CD4-positive, alpha-beta T cell treated with Interleukin-21 for 1 hour (primary cell): ENCODE results near the gene CCDC183.
"Not testable (repeated sequence)": the region's sequence is repeated elsewhere in the genome, so short reads cannot be mapped to it uniquely, and the experiment has no call there.

Experiments
- DNase-seq: peaks from one replicate; pipeline ENCODE4 v3.0.0-alpha.2; 2020

Gene CCDC183

DNA sequence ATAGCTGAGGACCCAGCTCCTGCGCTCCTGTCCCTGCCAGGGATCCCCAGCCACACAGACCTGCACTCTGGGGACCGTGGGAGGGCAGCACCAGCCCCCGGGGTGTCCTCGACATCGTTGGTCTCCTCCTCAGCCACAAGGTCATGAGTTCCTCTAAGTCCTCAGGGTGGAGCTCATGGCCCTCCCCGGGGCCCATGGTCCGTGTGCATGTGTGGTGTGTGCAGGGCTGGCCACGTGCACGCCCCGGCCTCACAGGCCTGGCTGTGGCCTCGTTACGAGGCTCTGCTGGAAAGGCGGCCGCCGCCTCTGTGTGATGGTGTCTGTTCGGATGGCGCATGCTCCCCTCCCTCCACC, 30.0 kb downstream of the CCDC183 start:
- no peak for DNase-seq

DNA sequence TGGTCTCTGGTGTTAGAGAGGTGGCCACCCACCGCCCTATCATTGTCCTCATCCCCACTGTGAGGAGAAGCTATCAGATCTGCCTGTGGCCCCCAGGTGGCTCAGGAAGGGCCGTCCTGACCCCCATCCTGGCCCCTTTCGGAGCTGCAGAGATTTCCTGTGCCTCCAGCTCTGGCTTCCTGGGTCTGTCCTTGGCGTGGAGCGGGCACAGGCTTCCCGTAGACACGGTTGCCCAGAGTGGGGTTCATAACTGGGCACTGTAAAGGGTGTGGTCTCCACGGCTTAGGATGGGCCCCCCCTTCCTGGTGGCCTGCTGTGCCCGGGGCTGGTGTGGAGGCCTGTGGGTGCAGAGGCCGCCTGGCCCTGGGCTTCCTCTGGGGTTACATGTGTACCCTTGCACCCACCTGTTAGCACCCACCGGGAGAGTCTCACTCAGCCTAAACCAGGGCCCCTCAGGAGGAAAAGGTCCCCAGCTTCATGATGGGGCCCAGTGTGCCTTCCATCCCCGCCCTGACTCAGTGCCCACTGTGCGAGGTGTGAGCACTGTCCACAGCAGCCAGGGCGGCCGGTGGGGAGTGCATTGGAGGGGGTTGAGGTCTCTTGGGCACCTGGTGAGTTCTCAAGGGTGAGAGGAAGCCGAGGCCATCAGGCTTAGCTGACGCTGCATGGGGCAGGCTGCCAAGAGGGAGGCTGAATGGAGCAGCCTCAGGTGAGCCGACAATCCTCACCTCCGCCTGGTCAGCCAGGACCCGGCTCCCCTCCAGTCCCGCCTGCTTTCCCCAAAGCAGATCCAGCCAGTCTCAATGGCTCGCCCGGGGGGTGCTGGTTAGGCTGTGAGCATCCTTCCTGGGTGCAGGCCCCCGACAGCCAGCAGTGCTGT, 30.8 kb downstream of the CCDC183 start:
- DNase-seq: no peak

DNA sequence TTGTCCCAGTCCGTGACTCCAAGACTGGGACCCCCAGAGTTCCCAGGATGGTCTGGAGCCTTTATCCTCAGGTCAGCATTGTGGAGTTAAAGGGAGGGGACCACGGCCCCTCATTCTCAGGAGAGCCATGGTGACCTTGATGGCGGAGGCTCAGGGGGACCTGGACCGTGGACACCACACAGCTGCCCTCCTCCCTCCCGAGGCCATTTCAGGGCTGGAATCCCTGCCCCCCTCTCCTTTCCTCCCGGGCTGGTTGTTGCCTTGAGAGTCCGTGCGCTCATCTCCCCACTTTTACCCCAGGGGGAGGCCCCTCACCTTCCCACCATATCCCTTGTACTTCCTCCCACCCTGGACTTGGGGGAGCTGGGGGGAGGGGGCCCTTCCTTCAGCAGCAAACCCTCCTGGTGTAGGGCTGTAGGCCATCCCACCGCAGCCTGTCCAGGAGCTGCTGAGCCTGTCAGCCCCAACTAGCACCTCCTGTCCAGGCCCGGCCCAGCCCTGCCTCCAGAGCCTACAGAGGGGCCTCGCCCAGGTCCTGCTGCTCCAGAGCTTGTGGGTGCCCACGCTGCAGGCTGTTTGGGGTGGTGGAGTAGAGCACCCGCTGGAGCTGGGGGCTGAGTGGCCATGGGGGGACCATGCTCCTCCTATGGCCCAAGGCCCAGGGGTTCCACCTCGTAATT, 31.8 kb downstream of the CCDC183 start:
- DNase-seq: no peak

DNA sequence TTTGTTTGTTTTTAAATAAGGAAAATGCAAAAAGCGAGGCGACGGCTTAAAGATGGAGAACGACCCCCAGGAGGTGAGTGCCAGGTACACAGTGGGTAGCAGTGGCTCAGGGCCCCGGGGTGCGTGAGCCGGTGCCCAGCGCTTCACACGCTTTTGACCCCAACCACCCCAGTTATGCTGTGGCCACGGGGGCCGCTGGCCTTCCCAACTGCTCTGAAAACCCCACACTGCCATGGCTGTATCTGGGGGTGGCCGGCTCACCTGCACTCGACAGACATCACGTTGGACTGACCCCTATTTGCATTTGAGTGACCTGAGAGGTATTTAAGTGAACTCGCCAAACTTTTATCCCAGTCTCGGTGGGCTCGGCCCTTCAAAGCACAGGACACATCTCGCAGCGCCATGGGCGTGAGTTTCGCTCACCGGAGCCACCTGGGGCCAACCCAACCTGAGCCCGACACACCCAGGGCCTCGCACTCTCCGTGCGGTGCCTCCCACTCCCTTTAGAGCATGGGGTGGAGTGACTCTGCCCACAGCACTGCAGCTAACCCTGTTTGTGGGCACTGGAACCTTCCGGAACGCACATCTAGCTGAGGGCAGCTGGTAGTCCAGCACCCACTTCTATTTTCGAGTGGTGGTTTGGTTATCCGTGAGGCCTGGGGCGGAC, 32.5 kb downstream of the CCDC183 start:
- DNase-seq: no peak

DNA sequence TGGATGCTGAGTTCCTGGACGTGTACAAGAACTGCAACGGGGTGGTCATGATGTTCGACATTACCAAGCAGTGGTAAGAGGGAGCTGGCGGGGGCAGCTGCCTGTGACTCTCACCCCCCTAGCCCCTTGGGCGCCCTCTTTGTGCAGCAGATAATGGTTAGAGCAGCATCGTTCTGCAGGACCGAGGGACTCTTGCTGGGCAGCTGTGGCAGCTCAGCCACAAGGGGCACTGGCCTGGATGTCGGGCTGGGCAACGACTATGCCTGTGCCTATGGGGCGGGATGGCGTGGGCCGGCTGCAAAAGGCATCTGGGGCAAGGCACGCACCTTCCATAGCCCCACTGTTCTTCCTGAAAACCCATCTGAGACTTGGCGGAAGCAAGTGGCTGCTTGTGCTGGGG, 33.3 kb downstream of the CCDC183 start:
- DNase-seq: no peak

DNA sequence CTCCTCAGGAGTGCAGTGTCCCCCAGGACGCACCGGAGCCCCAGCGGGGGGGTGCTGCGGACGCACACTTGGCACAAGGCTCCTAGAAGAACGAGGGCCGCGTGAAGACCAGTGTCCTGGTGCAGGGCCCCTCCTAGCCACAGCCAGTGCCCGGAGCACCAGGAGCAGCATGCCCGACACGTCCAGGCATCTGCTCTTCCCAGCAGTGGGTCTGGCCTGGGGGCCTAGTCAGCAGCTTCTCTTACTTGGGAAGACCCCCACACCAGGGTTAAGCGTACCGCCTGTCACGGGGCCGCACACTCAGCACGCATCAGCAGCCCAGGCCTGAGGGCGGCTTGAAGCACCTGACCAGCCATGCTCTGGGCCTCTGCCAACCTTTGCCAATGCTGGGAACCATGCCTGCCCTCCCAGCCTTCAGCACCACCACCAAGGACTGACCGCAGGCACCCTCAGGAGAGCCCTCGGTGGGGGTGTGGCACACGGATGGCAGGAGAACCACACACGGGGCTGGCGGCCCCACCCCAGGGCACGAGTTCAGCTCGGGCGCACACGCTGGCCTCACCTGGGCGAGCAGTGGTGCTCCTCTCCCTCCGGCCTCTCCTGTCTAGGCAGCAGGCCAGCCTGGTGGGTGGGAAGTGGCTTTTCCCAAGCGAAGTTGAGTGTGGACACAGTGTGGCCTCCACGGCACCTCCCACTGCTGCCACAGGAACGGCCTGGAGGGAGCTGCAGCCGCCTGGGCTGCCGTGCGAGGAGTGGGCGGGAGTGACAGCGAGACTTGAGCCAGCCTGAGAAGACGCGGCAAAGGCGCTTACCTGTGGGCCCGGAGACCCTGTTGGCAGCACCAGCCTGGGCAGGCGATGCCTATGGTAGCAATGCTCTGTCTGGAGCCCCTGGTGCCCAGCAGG, 34.1 kb downstream of the CCDC183 start:
- DNase-seq: no peak

DNA sequence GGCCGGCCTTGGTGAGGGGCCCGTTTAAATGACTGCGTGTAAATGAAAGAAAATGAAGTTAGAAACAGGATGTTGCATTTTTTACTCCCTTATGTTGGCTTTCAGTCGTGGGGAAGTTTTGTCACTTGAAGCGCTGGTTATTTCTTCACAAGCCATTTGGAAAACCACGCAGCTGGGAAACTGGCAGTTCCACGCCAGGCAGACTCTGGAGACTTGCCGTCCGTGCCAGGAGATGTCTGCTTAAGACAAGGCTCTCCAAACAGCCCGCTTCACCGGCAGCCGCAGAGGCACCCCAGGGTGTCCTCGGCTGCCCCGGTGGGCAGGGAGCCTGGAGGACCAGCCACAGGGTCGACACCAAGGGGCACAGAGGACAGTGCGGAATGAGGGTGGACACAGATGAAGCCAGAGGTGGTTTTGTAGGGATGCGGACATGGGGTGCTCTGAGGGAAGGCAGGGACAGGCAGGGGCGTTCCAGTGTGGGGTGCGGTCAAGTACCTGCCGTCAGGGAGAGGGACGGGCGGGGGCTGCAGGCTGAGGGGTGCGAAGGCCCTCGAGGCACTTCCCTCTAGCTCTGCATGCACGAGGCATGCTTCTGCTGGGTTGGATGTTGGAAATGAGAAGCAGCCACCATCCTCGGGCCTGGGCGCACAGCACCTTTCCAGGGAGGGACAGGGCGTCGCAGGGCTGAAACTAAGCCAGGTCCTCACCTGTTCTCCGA, 35.0 kb downstream of the CCDC183 start:
- DNase-seq: no peak

DNA sequence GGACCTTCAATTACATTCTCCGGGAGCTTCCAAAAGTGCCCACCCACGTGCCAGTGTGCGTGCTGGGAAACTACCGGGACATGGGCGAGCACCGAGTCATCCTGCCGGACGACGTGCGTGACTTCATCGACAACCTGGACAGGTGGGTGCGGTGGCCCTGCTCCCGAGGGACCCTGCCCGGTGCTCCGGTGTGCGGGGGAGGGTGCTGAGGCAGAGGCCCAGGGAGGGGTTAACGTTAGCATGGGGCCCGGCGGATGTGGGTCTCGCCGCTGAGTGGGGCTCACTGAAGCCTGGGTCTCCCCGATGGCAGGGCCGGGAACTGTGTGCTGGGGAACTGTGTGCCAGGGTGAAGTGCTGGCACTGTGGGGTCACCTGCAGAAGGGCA, 35.6 kb downstream of the CCDC183 start:
- DNase-seq: no peak

DNA sequence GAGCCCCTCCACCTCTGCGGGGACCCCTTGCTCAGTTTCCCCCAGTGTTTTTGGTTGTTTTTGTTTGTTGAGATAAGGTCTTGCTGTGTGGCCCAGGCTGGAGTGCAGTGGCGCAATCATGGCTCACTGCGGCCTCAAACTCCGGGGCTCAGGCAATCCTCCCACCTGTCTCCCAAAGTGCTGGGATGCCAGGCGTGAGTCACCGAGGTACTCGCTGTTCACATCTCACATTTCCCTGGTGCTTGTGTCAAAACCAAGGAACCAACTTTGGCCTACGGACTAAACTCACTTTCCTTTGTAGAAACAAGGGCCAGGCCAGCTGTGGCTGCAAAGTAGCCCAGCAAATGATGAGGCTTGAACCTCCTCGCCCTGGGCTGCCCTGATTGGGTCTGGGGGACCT, 36.4 kb downstream of the CCDC183 start:
- DNase-seq: no peak

DNA sequence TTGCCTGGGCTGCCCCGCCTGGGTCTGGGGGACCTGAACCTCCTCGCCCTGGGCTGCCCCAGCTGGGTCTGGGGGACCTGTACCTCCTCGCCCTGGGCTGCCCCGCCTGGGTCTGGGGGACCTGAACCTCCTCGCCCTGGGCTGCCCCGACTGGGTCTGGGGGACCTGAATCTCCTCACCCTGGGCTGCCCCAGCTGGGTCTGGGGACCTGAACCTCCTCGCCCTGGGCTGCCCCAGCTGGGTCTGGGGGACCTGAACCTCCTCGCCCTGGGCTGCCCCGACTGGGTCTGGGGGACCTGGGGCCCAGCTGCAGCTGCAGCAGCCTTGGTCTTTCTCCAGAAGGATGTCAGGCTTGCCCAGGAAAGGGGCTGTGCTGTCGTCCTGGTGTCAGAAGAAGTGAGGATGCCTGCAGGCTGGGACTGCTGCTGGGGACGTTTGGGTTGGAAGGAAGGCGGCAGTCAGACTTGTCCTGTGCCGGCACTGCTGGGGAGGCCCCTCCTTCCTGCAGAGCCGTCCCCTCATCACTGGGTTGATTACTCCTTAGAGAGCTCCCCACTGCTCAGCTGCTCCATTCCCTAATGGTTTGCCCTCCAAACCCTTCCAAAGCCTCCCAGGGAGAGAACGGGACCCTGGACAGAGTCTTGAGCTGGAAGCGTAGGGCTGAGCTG, 37.4 kb downstream of the CCDC183 start:
- not testable (repeated sequence) for DNase-seq

DNA sequence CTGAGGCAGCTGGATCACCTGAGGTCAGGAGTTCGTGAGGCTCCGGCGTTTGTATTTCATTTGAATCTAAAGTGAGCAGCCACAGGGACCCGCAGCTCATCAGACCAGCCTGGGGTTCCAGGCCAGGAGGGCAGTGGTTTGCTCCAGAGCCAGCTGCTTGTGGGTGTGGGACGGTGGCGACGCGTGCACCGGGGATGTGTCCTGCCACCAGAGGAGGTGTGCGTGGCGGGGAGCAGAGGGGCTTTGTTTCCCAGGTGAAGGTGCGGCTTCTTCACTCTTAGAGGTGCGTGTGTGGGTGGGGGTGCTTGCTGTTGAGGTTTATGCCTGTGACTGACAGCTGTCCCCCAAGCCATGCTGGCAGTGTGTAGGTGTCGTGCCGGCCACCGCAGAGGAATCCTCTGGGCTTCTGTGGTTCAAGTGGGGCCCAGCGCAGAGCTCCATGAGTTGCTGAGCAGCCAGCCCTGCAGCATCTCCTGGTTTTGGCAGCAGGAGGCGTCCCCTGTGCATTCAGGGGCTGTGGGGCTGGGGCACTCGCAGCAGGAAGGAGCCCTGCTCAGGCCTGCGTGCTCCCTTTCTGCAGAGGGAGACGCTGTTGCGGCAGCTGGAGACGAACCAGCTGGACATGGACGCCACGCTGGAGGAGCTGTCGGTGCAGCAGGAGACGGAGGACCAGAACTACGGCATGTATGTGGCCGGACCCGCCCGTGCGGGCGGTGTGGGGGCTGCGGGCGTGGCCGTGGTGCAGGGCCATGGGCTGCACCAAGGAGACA, 39.2 kb downstream of the CCDC183 start:
- DNase-seq: no peak

DNA sequence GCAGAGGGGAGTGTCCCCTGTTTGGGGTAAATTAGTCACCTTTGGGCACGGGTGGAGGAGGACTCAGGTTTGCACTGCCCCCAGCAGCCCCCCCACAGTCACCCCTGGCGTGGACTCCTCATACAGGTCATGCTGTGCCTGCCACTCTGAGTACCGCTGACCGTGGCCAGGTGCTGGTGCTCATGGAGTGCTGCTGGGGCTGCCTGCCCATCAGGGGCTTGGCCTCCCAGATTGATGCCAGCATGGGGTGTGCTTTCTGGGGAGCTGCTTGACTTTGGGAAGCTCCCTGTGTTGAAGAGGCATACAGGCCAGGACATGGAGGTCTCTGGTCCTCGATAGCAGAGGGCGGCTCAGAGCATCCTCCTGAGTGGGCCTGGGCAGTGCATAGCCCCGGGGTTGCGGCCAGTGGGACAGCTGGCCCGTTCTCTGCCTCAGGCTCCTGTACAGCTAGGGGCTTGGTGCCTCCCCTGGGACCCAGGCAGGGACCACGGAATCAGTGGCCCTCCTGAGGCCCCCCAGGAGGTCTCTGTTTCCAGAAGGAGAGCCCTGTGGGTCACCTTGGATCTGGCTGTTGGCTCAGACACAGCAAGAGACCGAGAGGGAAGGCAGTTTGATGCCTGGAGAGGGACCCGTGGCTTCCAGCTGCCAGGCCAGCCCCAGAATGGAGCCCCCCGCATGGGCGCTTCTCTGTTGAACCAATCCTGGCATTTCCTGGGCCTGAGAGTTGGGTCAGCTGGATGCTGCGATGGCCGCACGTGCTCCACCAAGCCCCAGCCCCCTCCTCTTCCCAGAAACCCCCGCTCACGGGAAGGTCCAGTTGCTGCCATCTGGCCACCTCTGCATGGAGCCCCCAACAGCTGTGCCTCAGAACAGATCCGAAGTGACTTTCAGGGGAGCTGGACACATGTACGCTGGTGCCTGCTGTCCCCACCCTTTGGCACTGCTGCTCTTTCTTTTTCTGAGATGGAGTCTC, 40.1 kb downstream of the CCDC183 start:
- DNase-seq: no peak

DNA sequence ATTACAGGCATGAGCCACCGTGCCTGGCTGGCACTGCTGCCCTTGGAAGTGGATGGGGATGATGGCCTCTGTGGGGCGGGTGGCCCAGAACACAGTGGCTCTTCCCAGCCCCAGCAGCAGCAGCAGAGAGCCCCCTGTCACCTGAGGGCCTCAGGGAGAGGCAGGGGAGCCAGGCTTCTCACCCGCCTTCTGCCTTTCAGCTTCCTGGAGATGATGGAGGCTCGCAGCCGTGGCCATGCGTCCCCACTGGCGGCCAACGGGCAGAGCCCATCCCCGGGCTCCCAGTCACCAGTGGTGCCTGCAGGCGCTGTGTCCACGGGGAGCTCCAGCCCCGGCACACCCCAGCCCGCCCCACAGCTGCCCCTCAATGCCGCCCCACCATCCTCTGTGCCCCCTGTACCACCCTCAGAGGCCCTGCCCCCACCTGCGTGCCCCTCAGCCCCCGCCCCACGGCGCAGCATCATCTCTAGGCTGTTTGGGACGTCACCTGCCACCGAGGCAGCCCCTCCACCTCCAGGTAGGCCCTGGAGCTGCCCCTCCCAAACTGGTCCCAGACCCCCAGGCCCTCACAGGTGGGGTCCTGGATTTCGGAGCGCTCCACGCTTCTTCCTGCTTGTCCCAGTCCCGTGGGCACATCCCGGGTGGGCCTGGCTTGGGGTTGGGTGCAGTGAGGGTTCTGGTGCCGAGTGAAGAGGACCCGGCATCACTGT, 41.2 kb downstream of the CCDC183 start:
- no peak for DNase-seq

DNA sequence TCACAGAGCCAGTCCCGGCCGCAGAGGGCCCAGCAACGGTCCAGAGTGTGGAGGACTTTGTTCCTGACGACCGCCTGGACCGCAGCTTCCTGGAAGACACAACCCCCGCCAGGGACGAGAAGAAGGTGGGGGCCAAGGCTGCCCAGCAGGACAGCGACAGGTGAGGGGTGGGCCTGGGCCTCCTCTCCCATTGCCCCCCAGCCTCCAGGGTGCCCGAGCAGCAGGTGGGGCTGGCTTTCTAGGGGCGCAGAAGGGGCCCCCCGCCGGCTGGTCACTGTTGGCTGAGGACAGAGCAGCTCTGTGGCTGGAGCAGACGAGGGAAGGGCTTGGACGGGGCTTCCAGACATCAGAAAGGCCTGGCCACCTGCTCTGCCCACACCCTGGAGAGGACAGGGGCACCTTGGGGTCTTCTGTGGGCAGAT, 41.7 kb downstream of the CCDC183 start:
- not testable (repeated sequence) for DNase-seq

DNA sequence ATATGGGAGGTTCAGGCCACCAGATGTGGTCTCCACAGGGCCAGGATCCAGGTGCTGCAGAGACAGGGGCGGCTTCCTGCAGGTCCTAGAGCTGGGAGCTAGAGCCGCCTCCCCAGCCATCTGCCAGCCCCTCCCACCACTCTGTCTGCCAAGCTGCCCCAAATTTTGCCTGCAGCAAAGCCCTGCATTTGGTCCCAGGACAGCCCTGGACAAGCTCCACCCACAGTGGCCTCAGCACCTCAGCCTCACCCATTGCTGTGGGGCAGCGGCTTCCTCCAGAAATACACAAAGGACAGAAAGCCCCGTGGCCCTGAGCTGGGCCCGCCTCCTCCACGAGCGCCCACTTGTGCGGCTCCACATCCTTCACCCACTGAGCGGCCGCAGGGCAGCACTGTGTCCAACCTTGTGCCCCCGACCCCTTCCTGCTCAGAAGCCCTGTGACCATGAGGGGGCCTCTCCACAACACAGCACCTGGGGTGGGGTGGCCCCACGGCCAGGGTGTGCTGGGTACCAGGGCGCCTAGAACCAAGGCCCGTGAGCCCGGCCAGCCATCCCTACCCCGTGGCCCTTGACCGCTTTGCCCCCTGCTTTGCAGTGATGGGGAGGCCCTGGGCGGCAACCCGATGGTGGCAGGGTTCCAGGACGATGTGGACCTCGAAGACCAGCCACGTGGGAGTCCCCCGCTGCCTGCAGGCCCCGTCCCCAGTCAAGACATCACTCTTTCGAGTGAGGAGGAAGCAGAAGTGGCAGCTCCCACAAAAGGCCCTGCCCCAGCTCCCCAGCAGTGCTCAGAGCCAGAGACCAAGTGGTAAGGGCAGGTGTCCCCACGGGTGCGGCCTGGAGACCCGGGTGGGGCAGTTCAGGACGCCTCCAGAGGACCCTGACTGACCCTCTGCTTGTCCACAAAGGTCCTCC, 42.4 kb downstream of the CCDC183 start:
- DNase-seq: no peak

DNA sequence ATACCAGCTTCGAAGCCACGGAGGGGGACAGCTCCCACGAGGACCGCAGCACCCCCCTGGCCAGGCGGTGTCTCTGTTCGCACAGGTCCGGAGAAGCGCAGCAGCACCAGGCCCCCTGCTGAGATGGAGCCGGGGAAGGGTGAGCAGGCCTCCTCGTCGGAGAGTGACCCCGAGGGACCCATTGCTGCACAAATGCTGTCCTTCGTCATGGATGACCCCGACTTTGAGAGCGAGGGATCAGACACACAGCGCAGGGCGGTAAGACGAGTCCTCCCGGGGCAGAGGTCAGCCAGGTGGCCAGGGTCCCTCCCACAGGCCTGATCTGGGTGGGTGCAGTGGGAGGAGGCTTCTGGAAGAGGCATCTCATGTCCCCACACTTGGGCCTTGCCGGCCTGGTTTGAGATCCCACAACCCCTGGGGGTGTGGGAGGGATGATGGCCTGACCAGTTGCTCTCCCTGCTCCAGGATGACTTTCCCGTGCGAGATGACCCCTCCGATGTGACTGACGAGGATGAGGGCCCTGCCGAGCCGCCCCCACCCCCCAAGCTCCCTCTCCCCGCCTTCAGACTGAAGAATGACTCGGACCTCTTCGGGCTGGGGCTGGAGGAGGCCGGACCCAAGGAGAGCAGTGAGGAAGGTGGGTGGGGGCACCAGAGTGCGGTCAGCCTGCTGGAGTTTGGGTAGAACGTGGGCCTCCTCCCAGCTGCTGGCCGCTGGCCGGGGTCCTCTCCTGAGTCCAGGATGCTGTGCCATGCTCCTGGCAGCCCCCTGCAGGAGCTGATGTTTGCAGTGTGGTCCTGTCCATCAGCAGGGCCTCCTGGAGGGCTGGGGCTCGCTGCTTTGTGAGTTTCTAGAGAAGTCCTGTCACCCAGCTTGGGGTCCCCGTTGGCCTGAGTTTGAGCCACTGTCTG, 43.3 kb downstream of the CCDC183 start:
- no peak for DNase-seq
